Vagina (tissue), 2 donors: Measurements from ENCODE around the gene NRXN3.

Experiments used
- POLR2A ChIP-seq, 2 donors: fragments of 450-650 bp; IDR thresholded peaks; one replicate each; pipeline ENCODE4 v1.6.1; 2017; ENCODE audit warnings: antibody characterized with exemption in 2 of 2, mild to moderate bottlenecking in 2 of 2, moderate library complexity in 2 of 2
- TF ChIP-seq, protein P1 (sequence below), 3 experiments: fragments of 450-650 bp in 2 of 3; fragments of 200-600 bp in 1 of 3; sonication (generic) in 1 of 3; IDR thresholded peaks; one replicate each; pipeline ENCODE4 v1.5.1; 2017 to 2019; ENCODE audit warnings: antibody characterized with exemption in 3 of 3, mild to moderate bottlenecking in 2 of 3, moderate library complexity in 2 of 3

DNA sequence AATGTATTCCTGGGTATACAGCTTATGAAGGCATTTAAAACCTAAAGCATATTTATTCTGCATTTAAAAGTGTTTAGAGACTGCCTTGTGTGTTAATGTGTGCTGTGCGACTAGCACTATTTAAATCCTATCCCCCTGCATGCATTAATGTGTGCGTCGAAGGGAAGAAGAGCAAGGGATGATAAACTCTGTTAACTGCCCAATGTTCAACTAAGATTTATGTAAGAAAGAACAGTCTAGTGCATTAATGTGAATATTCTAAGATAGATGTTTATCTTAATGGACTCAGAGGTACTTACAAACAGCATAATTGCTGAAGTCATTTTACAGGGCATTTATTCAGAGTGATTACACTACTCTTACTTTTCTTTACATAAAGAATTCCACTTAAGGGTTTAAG is 1616.3 kb downstream of the NRXN3 start:
- TF ChIP-seq, protein P1, sequence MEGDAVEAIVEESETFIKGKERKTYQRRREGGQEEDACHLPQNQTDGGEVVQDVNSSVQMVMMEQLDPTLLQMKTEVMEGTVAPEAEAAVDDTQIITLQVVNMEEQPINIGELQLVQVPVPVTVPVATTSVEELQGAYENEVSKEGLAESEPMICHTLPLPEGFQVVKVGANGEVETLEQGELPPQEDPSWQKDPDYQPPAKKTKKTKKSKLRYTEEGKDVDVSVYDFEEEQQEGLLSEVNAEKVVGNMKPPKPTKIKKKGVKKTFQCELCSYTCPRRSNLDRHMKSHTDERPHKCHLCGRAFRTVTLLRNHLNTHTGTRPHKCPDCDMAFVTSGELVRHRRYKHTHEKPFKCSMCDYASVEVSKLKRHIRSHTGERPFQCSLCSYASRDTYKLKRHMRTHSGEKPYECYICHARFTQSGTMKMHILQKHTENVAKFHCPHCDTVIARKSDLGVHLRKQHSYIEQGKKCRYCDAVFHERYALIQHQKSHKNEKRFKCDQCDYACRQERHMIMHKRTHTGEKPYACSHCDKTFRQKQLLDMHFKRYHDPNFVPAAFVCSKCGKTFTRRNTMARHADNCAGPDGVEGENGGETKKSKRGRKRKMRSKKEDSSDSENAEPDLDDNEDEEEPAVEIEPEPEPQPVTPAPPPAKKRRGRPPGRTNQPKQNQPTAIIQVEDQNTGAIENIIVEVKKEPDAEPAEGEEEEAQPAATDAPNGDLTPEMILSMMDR (IDR thresholded peaks at IDR 0.05): no peak
- TF ChIP-seq POLR2A (IDR thresholded peaks at IDR 0.05): no peak
